ENCODE data around the gene NOS1AP. TPM values are rescaled to one million over a fixed set of nuclear protein-coding genes. Genes with fewer than 3 reads are reported as not detected.

NOS1AP gene
- total and polyA plus RNA-seq, 4 donors, result 0.97 to 4.8 (median 3.0) TPM

GRCh38 chr1:162026881-162027280 lies 42.6 kb upstream of the NOS1AP start:
- H3K4me3 ChIP-seq (ENCODE audit: low read length in 2 of 2), result no peak overlapping the region
- H3K4me1 ChIP-seq (ENCODE audit: control insufficient read depth in 1 of 2, insufficient read depth in 2 of 2, low read length in 2 of 2), result no peaks in the 10 kb centered on the region
- ATAC-seq (ENCODE audit: low FRiP score), result no peak
- intact Hi-C loops (cut with DNase I), result no loop called here
- no peak overlapping the region for H3K27ac ChIP-seq (ENCODE audit: low read depth in 1 of 2, low read length in 2 of 2)
- no peaks in the 10 kb centered on the region for H3K9me3 ChIP-seq (ENCODE audit: control insufficient read depth, low read length)
- WGBS, 2 donors, result 88 to 97% methylated on average over 2 of the region's 2 CpGs
- H3K27me3 ChIP-seq (ENCODE audit: control insufficient read depth in 1 of 2, insufficient read depth in 2 of 2, low read length in 1 of 2), result no peaks in the 10 kb centered on the region
- DNase-seq, result no peak
- no peaks in the 10 kb centered on the region for H3K36me3 ChIP-seq (ENCODE audit: control insufficient read depth in 1 of 2, insufficient read depth in 2 of 2, low read length in 1 of 2)

DNA sequence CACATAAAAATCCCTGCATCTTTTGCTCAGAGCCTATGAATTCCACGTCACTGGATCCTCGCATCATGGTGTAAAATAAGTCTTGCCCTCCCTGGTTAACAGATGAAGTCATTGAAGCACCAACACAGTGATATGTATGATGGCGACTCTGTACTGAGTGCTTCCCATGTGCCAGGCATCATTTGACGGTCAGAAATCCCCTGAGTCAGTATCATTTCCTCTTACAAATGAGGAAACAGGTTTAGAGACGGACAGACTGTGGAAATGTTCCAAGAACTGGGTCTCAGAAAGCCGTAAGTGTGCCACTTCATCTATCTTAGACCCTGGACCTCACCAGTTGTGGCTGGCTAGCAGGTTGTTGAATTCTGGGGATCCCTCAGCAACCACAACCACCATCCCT lies 40.8 kb upstream of the NOS1AP start:
- no peaks in the 10 kb centered on the region for H3K27me3 ChIP-seq (ENCODE audit: control insufficient read depth in 1 of 2, insufficient read depth in 2 of 2, low read length in 1 of 2)
- no peaks in the 10 kb centered on the region for H3K9me3 ChIP-seq (ENCODE audit: control insufficient read depth, low read length)
- no peak overlapping the region for H3K27ac ChIP-seq (ENCODE audit: low read depth in 1 of 2, low read length in 2 of 2)
- 54 to 55% methylated on average over 6 of the region's 6 CpGs for WGBS, 2 donors
- no peak for ATAC-seq (ENCODE audit: low FRiP score)
- H3K36me3 ChIP-seq (ENCODE audit: control insufficient read depth in 1 of 2, insufficient read depth in 2 of 2, low read length in 1 of 2), result no peaks in the 10 kb centered on the region
- no peak overlapping the region for H3K4me3 ChIP-seq (ENCODE audit: low read length in 2 of 2)
- DNase-seq, result no peak
- intact Hi-C loops (cut with DNase I), result no loop called here
- H3K4me1 ChIP-seq (ENCODE audit: control insufficient read depth in 1 of 2, insufficient read depth in 2 of 2, low read length in 2 of 2), result peaks cover 0 to under 1% of the 10 kb centered on the region in 2 donors

DNA sequence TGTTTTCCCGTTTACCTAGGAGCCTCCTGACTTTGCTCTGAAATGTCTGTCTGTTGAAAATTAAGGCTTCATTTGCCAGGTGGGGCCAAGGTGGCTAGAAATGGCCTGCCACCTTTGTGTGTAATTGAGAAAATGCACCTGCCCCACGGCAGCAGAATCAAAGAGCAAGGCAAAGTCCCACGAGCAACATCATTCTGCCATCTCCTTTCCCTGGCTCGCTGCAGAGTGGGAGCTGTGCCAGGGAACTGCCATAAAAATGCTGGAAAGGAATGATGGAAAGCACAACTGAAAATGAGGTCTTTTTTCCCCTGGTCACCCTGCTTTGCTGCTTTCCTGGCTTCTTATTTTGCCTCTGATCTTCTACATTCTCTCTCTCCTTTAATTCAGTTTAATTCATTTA lies 40.3 kb upstream of the NOS1AP start:
- peaks cover 0 to 4% of the 10 kb centered on the region in 2 donors for H3K4me1 ChIP-seq (ENCODE audit: control insufficient read depth in 1 of 2, insufficient read depth in 2 of 2, low read length in 2 of 2)
- no peaks in the 10 kb centered on the region for H3K9me3 ChIP-seq (ENCODE audit: control insufficient read depth, low read length)
- intact Hi-C loops (cut with DNase I), result no loop called here
- WGBS, 2 donors, result 4 to 6% methylated on average over 4 of the region's 4 CpGs
- ATAC-seq (ENCODE audit: low FRiP score) (no peak), DNase-seq (no peak)
- no peak overlapping the region for H3K27ac ChIP-seq (ENCODE audit: low read depth in 1 of 2, low read length in 2 of 2)
- no peak overlapping the region for H3K4me3 ChIP-seq (ENCODE audit: low read length in 2 of 2)
- H3K36me3 ChIP-seq (ENCODE audit: control insufficient read depth in 1 of 2, insufficient read depth in 2 of 2, low read length in 1 of 2), result no peaks in the 10 kb centered on the region
- no peaks in the 10 kb centered on the region for H3K27me3 ChIP-seq (ENCODE audit: control insufficient read depth in 1 of 2, insufficient read depth in 2 of 2, low read length in 1 of 2)

DNA sequence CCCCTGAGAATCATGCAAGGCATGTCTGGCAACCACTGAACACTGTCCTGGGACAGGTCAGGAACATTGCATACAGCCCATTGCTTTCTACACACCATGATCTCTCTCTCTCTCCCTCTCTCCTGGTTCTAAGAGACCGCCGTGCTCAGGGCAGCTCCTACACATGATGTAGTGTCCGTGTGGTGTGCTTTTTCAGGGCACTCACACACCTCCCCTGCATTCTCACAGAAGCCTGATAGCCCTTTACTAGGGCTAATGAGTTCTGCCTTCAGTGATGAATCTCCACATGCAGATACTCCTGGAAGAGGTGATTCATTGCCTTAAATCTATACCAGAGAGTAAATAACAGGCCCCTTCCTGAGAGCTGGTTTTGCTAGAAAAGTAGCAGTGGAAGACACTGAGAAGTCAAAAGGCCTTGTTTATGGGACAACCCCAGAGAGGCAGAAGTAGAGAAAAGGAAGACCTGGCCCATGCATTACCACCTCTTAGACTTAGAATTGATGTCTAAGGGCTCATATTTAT lies 38.7 kb upstream of the NOS1AP start:
- ATAC-seq (ENCODE audit: low FRiP score) (no peak), DNase-seq (no peak)
- intact Hi-C loops (cut with DNase I), result loop anchor here in 1 of 2 donors (5.0 kb wide), 2 partner anchors 69 to 169 kb away; no protein-coding TSS in a partner anchor
- H3K9me3 ChIP-seq (ENCODE audit: control insufficient read depth, low read length), result no peaks in the 10 kb centered on the region
- no peaks in the 10 kb centered on the region for H3K27me3 ChIP-seq (ENCODE audit: control insufficient read depth in 1 of 2, insufficient read depth in 2 of 2, low read length in 1 of 2)
- H3K4me3 ChIP-seq (ENCODE audit: low read length in 2 of 2), result no peak overlapping the region
- H3K27ac ChIP-seq (ENCODE audit: low read depth in 1 of 2, low read length in 2 of 2), result no peak overlapping the region
- WGBS, 2 donors, result 98% methylated on average over 3 of the region's 3 CpGs
- peaks cover 0 to 4% of the 10 kb centered on the region in 2 donors for H3K4me1 ChIP-seq (ENCODE audit: control insufficient read depth in 1 of 2, insufficient read depth in 2 of 2, low read length in 2 of 2)
- H3K36me3 ChIP-seq (ENCODE audit: control insufficient read depth in 1 of 2, insufficient read depth in 2 of 2, low read length in 1 of 2), result no peaks in the 10 kb centered on the region

GRCh38 chr1:162033428-162033827 lies 36.1 kb upstream of the NOS1AP start:
- H3K4me1 ChIP-seq (ENCODE audit: control insufficient read depth in 1 of 2, insufficient read depth in 2 of 2, low read length in 2 of 2), result peaks cover 2 to 4% of the 10 kb centered on the region in 2 donors
- 0 to 6% methylated on average over 6 of the region's 6 CpGs for WGBS, 2 donors
- H3K9me3 ChIP-seq (ENCODE audit: control insufficient read depth, low read length), result no peaks in the 10 kb centered on the region
- no peaks in the 10 kb centered on the region for H3K27me3 ChIP-seq (ENCODE audit: control insufficient read depth in 1 of 2, insufficient read depth in 2 of 2, low read length in 1 of 2)
- intact Hi-C loops (cut with DNase I), result loop anchor here in 1 of 2 donors (5.0 kb wide), 2 partner anchors 71 to 171 kb away; no protein-coding TSS in a partner anchor
- ATAC-seq (ENCODE audit: low FRiP score) (peak; percentile 84), DNase-seq (peak in 1 of 2 donors; percentile 81)
- H3K4me3 ChIP-seq (ENCODE audit: low read length in 2 of 2), result no peak overlapping the region
- peak overlapping the region in 1 of 2 donors; percentile 7 for H3K27ac ChIP-seq (ENCODE audit: low read depth in 1 of 2, low read length in 2 of 2)
- H3K36me3 ChIP-seq (ENCODE audit: control insufficient read depth in 1 of 2, insufficient read depth in 2 of 2, low read length in 1 of 2), result no peaks in the 10 kb centered on the region

GRCh38 chr1:162035241-162035640 lies 34.2 kb upstream of the NOS1AP start:
- peaks cover 2 to 4% of the 10 kb centered on the region in 2 donors for H3K4me1 ChIP-seq (ENCODE audit: control insufficient read depth in 1 of 2, insufficient read depth in 2 of 2, low read length in 2 of 2)
- intact Hi-C loops (cut with DNase I), result loop anchor here in 1 of 2 donors (5.0 kb wide), 1 partner anchor 173 kb away; no protein-coding TSS in a partner anchor
- DNase-seq (no peak), ATAC-seq (ENCODE audit: low FRiP score) (no peak)
- no peaks in the 10 kb centered on the region for H3K9me3 ChIP-seq (ENCODE audit: control insufficient read depth, low read length)
- no peak overlapping the region for H3K27ac ChIP-seq (ENCODE audit: low read depth in 1 of 2, low read length in 2 of 2)
- no peaks in the 10 kb centered on the region for H3K27me3 ChIP-seq (ENCODE audit: control insufficient read depth in 1 of 2, insufficient read depth in 2 of 2, low read length in 1 of 2)
- H3K36me3 ChIP-seq (ENCODE audit: control insufficient read depth in 1 of 2, insufficient read depth in 2 of 2, low read length in 1 of 2), result no peaks in the 10 kb centered on the region
- no peak overlapping the region for H3K4me3 ChIP-seq (ENCODE audit: low read length in 2 of 2)
- 0 to 4% methylated on average over 2 of the region's 2 CpGs for WGBS, 2 donors

- H3K36me3 ChIP-seq (ENCODE audit: control insufficient read depth in 1 of 2, insufficient read depth in 2 of 2, low read length in 1 of 2), result no peaks in the 10 kb centered on the region
- intact Hi-C loops (cut with DNase I), result loop anchor here (2.0 to 5.0 kb wide), 2 partner anchors 174 to 243 kb away; no protein-coding TSS in a partner anchor
- no peak for ATAC-seq (ENCODE audit: low FRiP score)
Observed at GRCh38 chr1:162036163-162036562, 33.3 kb upstream of the NOS1AP start.

GRCh38 chr1:162038624-162039023 lies 30.9 kb upstream of the NOS1AP start:
- Histone ChIP-seq H3K9me3 (ENCODE audit: control insufficient read depth, low read length) (no peaks in the 10 kb centered on the region), H3K27me3 (ENCODE audit: control insufficient read depth in 1 of 2, insufficient read depth in 2 of 2, low read length in 1 of 2) (no peaks in the 10 kb centered on the region), H3K27ac (ENCODE audit: low read depth in 1 of 2, low read length in 2 of 2) (no peak overlapping the region), H3K4me1 (ENCODE audit: control insufficient read depth in 1 of 2, insufficient read depth in 2 of 2, low read length in 2 of 2) (peaks cover 2 to 4% of the 10 kb centered on the region in 2 donors), H3K4me3 (ENCODE audit: low read length in 2 of 2) (no peak overlapping the region), H3K36me3 (ENCODE audit: control insufficient read depth in 1 of 2, insufficient read depth in 2 of 2, low read length in 1 of 2) (no peaks in the 10 kb centered on the region)
- ATAC-seq (ENCODE audit: low FRiP score) (no peak), DNase-seq (no peak)
- intact Hi-C loops (cut with DNase I), result loop anchor here in 1 of 2 donors (5.0 kb wide), 1 partner anchor 176 kb away; no protein-coding TSS in a partner anchor
- WGBS, 2 donors, result 88 to 89% methylated on average over 1 of the region's 1 CpG

More at GRCh38 chr1:162036163-162036562, 33.3 kb upstream of the NOS1AP start:
- H3K27ac ChIP-seq (ENCODE audit: low read depth in 1 of 2, low read length in 2 of 2), result no peak overlapping the region
- DNase-seq, result no peak
- WGBS, 2 donors, result 48 to 65% methylated on average over 1 of the region's 1 CpG
- peaks cover 2 to 4% of the 10 kb centered on the region in 2 donors for H3K4me1 ChIP-seq (ENCODE audit: control insufficient read depth in 1 of 2, insufficient read depth in 2 of 2, low read length in 2 of 2)
- H3K27me3 ChIP-seq (ENCODE audit: control insufficient read depth in 1 of 2, insufficient read depth in 2 of 2, low read length in 1 of 2), result no peaks in the 10 kb centered on the region
- H3K9me3 ChIP-seq (ENCODE audit: control insufficient read depth, low read length), result no peaks in the 10 kb centered on the region
- no peak overlapping the region for H3K4me3 ChIP-seq (ENCODE audit: low read length in 2 of 2)

DNA sequence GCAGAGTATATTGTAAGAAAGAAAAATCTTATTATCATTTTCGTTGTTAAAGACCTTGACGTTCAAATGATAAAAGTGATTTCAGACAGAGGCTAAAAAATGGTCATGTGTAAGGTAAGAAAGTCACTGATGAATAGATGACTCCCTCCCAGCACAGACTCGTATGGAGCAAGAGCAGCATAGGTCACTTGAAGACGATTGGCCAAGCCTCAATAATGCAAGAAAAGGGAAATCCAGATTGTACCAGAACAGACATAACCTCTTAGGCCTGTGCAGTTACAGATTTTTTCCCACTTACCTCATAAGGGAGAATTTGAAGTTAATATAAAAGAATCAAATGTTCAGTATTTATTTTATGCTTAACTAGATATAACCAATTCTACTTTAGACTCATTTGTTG lies 29.5 kb upstream of the NOS1AP start:
- WGBS, 2 donors, result 75 to 76% methylated on average over 4 of the region's 4 CpGs
- H3K9me3 ChIP-seq (ENCODE audit: control insufficient read depth, low read length), result no peaks in the 10 kb centered on the region
- H3K27ac ChIP-seq (ENCODE audit: low read depth in 1 of 2, low read length in 2 of 2), result no peak overlapping the region

More for the DNA sequence above, 29.5 kb upstream of the NOS1AP start:
- peaks cover 0 to 2% of the 10 kb centered on the region in 2 donors for H3K4me1 ChIP-seq (ENCODE audit: control insufficient read depth in 1 of 2, insufficient read depth in 2 of 2, low read length in 2 of 2)
- no peaks in the 10 kb centered on the region for H3K27me3 ChIP-seq (ENCODE audit: control insufficient read depth in 1 of 2, insufficient read depth in 2 of 2, low read length in 1 of 2)
- no peaks in the 10 kb centered on the region for H3K36me3 ChIP-seq (ENCODE audit: control insufficient read depth in 1 of 2, insufficient read depth in 2 of 2, low read length in 1 of 2)
- no peak for DNase-seq
- H3K4me3 ChIP-seq (ENCODE audit: low read length in 2 of 2), result no peak overlapping the region
- intact Hi-C loops (cut with DNase I), result no loop called here
- no peak for ATAC-seq (ENCODE audit: low FRiP score)

Data from aorta (tissue), 5 donors.